Ramos (cell line): ENCODE measurements around the gene PCSK7.

ENCODE experiments used
- in situ Hi-C: fragments of 300-500 bp; cut with MboI; formaldehyde crosslinking; loops from one replicate; pipeline ENCODE4 v1.14.3; 2022; ENCODE audit warnings: low sequenced_read_pairs; ENCODE audit not compliant: unreplicated experiment

The PCSK7 gene

DNA sequence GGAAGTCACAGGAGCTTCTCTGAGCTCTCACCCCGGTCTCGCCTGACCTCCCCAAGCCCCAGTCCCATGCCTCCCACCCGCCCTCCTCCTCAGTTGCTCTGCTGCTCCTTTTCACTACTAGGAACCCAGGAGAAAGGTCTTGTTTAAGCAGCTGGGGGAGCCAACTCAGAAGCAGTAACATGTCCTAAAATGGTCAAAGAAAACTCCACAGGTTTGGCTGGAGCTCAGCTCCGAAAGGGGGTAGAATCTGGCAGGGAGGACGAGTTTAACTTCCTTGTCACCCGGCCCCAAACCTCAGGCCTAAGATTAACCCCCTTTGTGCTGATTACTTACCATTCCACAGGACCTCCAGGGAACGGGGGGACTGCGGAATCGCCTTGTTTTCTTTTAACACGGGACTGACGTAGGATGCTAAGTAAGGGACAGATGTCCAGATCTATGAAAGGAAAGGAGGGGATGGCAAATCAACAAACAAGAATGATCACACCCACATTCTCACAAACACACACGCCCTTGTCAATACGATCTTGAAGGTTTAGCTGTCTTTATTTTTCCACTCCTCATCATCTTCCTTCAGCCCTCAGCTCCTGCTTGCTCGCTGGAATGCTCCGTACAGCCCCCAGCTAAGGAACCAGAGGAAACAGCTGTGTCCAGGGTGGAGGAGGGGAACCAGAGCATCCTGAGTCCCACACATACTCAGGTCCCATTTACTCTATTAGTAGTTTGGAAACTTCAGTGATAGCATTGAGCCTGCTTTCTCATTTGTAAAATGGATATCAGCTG lies 13.5 kb downstream of the PCSK7 start:
- in situ Hi-C loops = no loop called here

DNA sequence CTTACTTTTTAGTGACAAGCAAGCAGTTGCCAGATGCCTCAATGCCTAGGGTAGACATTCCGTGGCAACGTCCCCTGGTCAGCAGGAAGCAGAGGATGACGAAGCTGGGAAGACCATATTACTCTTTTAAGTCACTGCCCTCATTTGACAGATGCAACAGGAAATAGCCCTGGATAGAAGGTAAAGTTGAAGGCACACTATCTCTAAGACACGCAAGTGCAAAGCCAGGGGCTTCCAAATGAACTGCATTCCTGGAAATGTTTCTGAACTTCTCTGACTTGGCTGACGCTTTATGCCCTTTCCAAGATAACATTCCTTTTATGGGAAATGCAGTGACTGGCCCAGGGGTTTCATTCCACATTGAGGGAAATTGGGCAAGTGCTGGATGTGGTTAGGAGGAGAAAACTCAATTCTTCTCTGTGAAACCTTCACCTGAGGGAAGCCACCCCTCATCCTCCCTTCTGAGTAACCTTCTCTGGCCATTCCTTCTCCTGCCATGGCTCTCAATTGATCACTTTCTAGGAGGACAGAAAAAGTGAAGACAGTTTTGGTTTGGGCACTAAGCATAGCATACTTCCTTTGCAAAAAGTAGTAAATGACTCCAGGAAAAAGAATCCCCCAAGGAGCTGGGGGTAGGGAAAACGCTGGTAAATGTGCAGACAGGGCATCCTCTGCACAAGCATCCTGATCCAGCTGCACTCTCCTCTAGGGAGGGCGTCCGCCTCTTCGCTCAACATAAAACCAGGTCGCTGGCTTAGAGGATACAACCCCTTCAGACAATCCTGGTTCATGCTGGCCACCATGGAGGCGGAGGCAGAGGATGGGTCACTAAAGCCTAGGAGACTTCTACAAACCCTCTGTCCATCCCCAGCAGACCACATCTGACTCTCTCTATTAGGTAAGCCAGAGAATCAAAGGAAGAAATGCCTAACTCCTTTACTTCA lies 14.5 kb downstream of the PCSK7 start:
- in situ Hi-C loops = no loop called here

DNA sequence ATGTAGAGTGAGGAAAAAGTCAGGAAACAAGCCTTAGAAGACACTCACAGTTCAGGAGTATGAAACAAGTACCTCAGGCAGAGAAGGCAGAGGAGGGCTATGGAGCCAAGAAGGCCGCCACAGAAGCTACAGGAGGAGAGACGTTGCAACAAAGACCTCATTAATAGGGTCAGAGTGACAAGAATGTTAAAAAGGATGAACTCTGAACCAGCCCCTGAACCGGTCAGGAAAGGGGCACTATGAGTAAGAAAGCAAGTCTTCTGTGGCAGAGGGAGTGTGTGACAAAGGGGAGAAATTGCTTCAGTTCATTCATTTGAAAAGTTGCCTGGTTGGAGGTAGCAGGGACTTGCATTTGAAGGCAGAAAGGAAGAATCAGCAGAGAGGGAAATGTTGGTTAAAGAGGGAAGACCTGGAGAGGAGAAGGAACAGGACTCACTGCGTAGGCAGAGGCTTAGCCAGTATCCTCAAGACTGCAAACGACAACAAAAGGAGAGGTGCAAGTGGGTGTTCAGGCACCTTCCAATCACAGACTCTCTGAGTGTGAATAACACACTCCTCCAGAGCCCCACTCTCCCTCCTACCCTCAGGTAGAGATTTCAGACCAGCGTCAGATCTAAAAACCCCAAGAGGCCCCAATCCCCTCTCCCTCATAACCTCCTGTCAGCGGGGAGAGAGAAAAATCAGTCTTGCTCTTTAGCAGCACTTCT lies 17.3 kb downstream of the PCSK7 start:
- in situ Hi-C loops = no loop called here

DNA sequence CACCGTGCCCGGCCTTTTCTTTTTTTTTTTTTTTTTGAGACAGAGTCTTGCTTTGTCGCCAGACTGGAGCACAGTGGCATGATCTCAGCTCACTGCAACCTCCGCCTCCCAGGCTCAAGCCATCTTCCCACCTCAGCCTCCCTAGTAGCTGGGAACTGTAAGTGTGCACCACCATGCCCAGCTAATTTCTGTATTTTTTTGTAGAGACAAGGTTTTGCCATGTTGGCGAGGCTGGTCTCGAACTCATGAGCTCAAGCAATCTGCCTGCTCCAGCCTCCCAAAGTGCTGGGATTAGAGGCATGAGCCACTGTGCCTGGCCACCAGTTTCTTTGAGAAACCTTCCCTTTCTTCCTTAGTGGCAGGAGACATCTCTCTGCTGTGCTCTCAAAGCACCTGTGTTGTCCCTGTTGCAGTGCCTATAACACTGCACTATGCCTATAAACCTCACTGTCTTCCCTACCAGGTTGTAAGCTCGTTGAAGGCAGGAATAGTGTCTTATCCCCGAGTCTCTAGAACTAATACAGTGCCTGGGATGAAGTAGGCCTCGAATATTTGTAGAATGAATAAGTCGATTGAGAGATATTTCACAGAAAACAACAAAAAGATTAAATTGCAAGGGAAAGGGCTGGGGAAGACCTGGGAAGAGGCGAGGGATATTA lies 19.0 kb downstream of the PCSK7 start:
- in situ Hi-C loops = no loop called here

DNA sequence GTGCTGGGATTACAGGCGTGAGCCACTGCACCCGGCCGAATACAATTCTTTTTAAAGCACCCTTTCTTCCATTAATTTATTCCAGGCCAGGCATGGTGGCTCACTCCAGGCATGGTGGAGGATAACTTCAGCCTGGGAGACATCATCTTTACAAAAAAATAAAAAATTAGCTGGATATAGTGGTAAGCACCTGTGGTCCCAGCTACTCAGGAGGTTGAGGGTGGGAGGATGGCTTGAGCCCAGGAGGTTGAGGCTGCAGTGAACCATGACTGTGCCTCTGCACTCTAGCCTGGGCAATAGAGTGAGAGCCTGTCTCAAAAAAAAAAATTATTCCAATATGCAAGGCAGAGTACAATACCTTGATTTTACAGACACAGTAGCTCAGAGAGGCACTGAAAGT lies 21.3 kb downstream of the PCSK7 start:
- in situ Hi-C loops = no loop called here

DNA sequence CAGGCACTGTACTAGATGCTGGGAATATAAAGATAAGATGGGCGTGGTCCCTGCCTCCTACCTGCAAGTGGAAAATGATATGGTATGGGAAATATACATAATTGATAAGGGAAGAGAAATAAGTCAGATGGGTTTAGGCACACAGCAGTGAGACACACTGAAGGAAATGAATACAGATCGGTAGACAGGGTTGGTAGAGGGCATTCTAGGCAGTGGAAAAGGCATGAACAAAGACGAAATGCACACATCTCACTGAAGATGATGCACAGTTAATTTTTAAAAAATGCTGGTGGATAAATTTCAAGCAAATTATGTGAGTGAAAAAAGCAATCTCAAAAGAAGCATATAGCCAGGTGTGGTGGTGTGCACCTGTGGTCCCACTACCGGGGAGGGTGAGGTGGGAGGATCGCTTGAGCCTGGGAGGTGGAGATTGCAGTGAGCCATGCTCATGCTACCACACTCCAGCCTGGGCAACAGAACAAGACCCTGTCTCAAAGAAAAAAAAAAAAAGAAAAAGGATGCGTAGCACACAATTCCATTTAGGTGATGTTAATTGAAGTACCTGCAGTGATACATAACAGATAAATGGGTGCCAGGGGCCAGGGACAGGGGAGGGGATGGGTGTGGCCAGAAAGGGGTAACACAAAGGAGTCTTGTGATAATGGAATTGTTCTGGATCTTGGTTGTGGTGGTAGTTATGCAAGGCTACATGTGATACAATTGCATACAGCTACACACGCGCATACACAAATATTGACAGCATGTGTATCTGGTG lies 22.3 kb downstream of the PCSK7 start:
- in situ Hi-C loops = loop anchor here (5.0 kb wide), 1 partner anchor 77 kb away; no protein-coding TSS in a partner anchor

DNA sequence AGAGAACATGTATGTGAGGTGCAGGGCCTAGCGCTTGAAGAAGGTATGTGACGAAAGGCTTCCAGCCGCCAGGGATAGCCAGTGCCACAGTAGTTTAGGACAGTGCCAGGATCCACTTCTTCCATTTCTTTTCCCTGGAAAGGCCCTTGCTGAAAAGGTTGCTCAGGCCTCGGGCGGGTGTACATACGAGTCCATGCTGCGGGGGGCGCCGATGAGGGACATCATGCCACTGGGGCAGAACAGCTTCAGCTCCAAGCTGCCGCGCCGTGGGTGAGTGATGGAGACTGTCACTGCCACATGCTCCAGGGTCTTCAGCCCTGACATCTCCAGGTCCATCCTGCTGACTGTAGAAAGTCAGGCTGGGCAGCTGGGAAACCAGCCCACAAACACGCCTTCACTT lies 23.2 kb downstream of the PCSK7 start:
- in situ Hi-C loops = loop anchor here (5.0 kb wide), 1 partner anchor 76 kb away; no protein-coding TSS in a partner anchor

DNA sequence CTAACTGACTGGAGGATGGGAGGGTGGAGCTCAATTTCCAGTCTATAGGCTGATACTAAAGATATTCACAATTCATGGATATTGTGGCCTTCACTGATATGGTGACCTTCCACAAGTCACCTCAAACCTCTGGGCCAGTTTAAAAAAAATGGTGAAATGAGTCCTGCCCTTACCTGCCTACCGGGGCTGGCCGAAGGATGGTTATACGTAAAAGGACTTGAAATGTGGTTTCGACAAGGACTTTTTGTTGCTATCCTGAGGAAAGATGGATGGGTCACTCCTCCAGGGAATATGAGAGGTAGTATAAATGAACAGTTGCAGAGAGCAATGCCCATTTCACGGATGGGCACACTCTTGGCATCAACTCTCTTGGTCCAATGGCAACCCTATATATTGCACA lies 24.4 kb downstream of the PCSK7 start:
- in situ Hi-C loops = loop anchor here (5.0 kb wide), 1 partner anchor 75 kb away; no protein-coding TSS in a partner anchor

DNA sequence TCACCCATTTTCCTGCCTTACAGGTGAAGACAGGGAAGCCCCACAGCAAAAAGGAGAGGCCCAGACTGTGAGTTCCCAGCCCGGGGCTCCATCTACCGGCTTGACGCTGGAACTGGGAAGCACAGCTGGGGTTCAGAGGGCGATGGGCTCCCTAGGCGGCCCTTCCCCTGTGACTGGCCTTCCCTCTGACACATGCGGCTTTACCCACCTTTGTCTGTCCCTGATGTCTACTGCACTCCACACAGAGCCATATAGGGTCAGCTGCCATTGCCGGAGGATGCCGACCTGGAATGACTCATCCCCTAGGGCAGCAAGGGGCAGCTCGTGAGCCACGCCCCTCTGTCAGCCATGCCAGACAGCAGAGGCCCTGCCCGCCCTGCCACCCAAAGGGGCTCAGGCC lies 25.0 kb downstream of the PCSK7 start:
- in situ Hi-C loops = loop anchor here (5.0 kb wide), 1 partner anchor 75 kb away; no protein-coding TSS in a partner anchor

DNA sequence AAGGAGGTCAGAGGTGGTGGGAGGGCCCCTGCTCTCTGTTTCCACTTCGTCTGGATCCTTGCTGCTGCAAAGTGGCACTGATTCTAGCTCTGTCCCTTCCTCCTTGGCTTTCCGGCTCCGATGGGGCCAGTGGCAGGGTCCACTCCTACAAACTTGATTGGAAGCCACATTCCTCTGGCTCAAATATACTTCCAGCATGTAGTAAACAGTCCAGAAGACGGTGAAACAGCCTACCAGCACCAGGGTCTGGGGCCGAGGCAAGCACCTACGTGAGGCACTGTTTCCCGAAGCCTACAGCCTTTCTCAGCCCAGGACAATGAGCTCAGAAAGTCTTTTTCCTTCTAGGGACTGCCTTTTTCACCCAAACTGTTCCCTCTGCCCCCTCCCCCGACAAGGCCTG lies 25.8 kb downstream of the PCSK7 start:
- in situ Hi-C loops = loop anchor here (5.0 kb wide), 1 partner anchor 74 kb away; no protein-coding TSS in a partner anchor

DNA sequence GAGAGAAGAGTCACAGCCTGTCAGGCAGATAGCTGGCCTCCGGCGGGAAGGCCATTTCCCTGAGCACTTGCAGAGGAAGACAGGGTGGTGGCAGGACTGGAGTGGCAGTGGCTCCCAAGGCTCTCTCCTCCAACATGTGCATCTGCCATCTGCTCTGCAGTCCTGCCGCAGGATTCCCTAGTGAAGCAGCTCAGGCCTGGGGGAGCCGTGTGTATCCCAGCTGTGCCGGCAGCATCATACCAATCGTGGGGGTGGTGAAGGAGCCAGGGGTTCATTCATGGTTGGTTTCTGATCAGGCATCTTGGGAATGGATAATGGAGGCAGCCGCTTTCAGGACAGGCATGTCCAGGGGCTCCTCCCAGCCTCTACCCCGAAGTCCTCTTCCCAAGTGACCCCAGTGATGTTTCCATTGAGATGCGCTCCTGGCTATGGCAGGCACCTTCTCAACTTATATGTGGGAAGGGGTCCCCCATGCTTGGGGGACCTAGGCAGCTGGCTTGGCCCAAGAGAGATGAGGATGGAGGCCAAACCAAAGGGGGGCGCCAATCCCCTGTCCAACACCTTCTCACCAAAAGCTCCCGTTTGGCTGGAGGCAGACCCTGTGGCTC lies 26.6 kb downstream of the PCSK7 start:
- in situ Hi-C loops = loop anchor here (5.0 kb wide), 1 partner anchor 73 kb away; no protein-coding TSS in a partner anchor

DNA sequence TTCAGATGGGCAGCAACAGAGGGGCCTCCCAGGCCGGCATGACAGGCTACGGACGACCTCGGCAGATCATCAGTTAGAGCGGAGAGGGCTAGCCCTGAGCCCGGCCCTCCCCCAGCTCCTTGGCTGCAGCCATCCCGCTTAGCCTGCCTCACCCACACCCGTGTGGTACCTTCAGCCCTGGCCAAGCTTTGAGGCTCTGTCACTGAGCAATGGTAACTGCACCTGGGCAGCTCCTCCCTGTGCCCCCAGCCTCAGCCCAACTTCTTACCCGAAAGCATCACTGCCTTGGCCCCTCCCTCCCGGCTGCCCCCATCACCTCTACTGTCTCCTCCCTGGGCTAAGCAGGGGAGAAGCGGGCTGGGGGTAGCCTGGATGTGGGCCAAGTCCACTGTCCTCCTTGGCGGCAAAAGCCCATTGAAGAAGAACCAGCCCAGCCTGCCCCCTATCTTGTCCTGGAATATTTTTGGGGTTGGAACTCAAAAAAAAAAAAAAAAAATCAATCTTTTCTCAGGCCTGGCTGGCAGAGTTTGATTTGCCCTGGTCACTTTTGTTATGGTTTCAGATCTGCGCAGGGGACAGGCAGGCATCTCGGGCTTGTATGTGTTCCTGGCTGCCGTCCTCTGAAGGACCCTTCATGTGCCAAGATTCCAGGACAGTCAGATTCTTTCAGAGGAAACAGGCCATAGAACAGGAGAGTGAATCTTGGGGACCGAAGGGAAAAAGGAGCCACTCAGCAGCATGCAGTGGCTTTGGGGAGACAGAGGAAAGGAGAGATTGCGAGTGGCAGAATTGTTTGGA lies 27.4 kb downstream of the PCSK7 start:
- in situ Hi-C loops = loop anchor here (5.0 kb wide), 1 partner anchor 72 kb away; no protein-coding TSS in a partner anchor

DNA sequence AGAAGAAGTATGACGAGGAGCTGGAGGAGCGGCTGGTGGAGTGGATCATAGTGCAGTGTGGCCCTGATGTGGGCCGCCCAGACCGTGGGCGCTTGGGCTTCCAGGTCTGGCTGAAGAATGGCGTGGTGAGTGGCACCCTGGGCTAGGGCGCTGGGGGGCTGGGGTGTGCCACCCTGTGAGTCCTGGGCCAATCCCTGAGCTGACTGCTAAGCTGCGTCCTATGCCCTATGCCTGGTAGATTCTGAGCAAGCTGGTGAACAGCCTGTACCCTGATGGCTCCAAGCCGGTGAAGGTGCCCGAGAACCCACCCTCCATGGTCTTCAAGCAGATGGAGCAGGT lies 28.8 kb downstream of the PCSK7 start:
- in situ Hi-C loops = no loop called here

DNA sequence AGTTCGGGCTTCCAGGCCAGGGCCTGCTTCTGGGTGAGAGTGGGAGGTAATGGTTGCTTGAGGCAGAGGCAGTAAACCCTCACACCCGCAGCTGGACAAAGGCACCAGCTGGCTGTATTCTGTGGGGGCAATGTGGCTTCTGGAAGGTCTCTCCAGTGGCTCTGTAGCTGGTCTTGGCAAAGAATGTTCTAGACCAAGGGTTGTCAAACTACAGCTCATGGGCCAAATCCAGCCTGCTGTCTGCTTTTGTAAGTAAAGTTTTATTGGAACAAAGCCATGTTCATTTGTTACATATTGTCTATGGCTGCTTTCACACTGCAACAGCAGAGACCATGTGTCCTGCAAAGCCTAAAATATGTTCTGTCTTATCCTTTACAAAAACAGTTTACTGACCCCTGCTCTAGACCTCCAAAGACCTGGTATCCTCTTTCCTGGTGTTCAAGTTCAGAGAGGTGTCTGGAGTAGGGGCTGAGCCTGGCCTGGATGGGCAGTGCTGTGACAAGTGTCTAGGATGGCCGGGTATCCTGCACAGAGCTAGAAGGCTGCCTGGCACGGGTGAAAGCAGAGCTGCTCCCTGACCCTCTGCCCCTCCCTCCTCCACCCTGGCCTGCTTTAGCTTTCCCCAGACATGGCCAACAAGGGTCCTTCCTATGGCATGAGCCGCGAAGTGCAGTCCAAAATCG lies 29.3 kb downstream of the PCSK7 start:
- in situ Hi-C loops = no loop called here

DNA sequence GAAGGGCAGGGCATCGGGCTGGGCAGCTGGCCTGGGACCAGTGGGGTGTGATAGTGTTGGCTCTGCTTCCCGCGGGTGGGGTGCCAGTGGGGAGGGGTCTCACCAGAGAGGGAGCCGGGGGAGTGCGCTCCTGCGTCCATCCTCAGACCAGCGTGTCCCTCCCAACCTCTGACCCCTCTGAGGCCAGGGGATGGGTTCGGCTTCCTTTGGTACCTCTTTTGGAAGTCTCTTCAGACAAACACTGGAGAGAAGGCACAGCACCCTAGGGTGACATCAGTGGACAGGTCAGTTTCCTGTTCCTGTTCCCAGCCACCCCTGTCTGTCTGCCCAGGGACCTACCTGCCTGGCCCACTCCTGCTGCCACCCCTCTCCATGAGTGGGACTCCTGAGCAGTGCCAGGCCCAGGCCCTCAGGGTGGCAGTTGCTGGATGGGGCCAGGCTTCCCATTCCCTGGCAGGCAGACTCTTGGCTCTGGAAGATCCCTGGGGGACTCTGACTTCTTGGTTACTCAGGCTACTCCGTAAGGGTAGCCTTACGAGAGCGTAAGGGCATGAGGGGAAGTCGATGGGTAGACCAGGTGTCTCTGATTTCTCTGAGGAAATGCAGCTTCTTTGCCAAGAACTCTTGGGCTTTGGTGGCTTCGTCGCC lies 30.1 kb downstream of the PCSK7 start:
- in situ Hi-C loops = no loop called here

DNA sequence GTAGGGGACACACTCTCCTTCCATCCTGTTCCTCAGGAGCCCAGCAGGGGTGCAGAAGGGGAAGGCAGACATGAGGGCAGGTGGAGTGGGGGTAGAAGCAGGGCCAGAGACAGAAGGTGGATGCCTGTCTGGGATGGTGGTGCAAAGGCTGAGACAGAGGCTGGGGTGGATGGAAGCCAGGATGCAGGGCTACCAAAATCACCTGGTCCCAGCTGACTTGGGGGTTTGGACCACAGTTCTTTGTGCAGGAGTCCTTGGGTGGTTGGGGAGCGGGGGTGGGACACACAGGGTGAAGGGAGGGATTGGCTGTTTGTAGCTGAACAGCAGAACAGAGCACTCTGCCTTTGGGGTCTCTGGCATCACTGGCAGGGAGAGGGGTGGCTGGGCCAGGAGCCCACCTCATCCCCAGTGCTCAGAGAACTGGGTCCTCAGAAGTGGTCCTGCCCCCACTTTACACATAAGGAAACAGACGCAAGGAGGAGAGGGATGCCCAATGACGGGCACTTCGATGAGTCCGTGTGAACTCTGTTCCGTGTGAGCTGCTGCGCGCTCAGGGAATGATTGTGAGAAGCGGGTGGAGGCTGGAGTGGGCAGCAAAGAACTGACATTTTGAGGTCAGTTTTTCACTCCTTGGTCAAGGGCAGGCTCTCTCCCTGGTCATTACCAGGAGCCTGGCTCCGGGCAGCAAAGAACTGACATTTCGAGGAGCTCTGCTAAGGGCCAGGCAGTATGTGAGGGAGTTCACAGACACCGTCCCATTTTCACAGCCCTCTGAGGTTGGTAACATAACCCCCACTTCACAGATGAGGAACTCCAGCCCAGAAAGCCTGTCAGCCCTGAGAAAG lies 30.8 kb downstream of the PCSK7 start:
- in situ Hi-C loops = no loop called here
